CD4-positive, alpha-beta T cell treated with Interleukin-1 beta for 1 hour (primary cell): ENCODE data around the gene ADGRA3.
"Not testable (repeated sequence)": the region's sequence is repeated elsewhere in the genome, so short reads cannot be mapped to it uniquely, and the experiment has no call there.

Source experiments
- DNase-seq, 2 donors: peaks; one replicate each; pipeline ENCODE4 v3.0.0-alpha.2; 2020 to 2022

The ADGRA3 gene

DNA sequence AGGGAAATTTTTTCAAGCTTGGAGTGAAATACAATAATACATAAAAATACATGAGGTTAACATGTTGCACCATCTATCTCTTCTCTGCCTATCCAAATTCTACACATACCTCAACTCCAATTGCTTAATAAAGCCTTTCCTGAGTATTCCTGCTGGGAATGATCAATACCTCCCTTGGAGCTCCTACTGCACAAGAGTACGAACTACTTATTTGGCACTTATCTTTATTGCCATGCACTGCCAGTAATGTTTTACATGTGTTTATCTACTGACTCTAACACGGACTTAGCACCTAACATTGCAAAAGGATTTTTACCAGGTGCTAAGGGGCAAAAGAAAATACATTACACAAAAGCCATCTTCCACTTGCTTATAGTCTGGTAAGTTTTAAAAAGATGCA, 80.2 kb downstream of the ADGRA3 start:
- no peak for DNase-seq

- DNase-seq: no peak
These were observed 81.0 kb downstream of the ADGRA3 start for GRCh38 chr4:22434895-22435294.

DNA sequence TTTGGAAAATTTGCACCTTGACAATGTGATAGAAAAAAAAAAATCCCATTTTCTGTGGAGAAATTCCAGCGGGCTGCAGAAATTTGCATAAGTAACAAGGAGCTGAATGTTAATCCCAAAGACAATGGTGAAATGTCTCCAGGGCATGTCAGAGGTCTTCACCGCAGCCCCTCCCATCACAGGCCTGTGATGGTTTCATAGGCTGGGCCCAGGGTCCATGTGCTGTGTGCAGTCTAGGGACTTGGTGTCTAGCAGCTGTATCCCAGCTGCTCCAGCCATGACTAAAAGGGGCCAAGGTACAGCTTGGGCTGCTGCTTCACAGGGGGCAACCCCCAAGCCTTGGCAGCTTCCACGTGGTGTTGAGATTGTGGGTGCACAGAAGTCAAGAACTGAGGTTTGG, 85.2 kb downstream of the ADGRA3 start:
- no peak for DNase-seq

DNA sequence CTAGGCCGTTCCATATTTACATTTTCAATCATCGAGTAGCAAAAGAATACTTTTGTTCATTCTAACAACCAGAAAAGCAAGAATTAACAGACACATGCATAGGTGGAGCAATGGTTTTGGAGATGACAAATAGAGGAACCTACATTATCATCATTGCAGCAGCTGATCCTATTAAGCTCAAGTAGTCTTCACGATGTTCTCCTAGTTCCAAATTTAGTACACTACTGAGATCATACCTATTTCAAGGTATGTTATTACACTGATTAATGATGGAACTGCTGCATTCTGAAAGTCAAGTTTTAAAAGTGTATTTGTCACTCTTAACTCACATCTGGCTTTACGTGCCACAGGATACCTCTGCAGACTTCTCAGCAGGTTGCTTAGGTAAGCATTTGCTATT, 87.4 kb downstream of the ADGRA3 start:
- no peak for DNase-seq

DNA sequence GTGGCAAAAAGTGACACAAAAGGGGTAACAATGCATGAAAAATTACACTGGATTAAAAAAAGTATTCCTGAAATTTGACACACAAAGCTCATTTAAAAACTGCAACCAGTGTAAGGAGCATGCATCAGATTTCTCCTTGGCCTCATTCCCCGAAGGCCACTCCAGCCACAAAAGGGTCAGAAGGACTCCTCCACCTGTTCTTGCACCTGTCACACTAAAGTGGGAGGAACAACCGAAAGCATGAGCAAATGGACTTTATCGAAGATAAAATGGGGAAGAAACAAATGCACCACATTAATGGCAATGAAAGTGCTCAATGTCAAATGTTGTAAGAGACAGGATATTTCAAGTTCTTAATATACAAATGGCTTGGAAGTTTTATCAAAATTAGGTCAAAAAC, 88.2 kb downstream of the ADGRA3 start:
- DNase-seq: no peak

DNA sequence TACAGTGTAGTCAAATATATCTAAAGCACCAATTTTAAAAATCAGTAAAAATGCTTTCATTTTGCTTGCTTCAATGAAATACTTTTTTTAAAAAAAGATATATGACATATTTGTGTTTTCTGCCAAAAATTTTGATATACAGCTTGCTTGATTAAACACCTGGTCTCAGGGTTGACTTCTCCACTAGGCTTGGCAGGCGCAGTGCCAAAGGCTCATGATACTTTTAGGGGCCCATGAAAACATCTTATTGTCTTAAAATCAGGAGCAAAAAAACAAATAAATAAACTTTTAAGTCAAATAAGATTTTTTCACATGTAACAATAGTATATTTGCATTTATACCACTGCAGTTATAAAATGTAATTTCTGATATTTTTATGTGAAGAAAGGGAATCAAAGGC, 95.6 kb downstream of the ADGRA3 start:
- no peak for DNase-seq

DNA sequence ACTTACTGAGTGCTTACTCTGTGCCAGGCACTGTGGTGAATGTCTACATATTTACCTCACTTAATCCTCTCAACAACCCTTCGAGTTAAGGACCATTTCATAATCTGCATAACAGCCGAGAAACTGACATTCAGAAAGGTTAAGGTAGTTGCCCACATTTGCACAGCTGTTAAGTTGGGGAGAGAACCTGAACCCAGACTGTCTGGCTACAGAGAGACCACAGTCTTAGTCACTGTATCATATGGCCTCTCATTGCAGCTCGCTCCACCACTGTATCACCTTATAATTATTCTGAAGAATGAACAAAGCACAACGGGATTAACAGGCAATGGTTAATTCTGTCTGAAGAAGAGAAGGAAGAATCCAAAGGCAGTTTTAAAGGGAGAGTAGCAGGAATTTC, 98.5 kb downstream of the ADGRA3 start:
- DNase-seq: no peak

DNA sequence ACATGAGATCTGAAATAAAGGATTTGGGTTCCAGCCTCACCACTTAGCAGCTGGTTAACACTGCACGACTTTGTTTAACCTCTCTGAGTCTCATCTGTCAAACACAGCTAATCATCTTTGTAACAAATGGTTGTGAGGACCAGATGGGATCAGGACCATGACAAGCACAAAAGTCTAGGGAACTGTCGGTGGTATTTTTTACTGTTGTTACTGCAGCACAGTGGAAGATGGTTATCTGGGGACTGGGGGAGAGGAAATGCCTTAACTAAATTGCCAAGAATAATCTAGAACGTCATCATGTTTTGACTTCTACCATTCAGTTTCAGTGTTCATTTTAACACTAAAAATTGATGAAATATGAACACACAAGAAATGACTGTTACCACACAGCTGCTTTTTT, 99.5 kb downstream of the ADGRA3 start:
- no peak for DNase-seq

GRCh38 chr4:22414833-22415232, 101.0 kb downstream of the ADGRA3 start:
- no peak for DNase-seq

DNA sequence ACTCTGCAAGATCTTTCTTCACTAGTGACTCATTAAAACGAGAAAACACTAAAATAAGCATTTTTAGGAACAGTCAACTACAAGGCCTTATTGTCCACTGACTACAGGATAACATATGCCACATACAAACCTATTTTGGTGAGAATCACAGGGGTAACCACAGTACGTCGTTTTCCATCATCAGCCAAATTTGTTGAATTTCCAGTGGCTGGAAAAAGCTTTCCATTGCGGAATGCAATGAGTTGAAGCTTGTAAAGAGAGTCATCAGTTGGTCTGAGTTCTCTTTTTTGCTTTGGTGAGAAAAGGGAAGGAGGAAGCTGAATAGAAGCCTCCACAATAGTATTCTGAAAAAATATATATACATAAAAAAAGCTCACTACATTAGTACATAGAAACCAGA, 102.4 kb downstream of the ADGRA3 start:
- DNase-seq: no peak

DNA sequence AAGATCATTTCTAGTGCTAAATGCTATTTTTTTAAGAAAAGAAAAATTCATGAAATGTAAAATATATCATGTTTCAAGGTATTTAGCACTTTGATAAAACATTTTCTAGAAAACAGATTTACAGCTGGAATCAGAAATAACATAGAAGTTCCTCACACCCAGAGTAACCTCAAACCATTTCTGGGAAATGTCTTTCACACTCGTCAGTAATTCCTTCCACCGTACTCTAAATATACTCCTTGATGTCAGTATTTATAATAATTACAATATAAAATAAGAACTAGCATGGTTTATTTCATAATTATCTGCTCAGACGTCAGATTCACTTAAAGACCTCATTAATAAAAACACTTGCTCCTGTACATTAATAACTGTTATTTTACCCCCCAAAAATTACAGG, 103.9 kb downstream of the ADGRA3 start:
- DNase-seq: no peak

- no peak for DNase-seq
These were observed 105.1 kb downstream of the ADGRA3 start for GRCh38 chr4:22410645-22411247.

DNA sequence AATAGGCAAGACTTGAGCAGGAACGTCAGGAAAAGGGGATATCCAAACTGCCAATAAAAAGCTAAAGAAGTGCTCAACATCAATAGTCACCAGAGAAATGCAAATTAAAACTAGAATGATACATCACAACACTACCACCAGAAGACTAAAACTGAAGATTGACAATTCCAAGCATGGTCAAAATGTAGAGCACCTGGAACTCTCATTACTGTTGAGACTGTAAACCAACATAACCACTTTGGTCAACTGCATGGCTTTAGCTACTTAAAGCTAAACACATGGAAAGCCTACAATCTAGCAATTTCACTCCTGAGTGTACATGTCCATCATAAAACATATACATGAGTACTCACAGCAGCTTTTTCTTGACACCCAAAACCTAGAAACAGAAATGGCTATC, 107.4 kb downstream of the ADGRA3 start:
- DNase-seq: no peak

- DNase-seq: no peak
These were observed 108.5 kb downstream of the ADGRA3 start for GRCh38 chr4:22407361-22407760.

GRCh38 chr4:22398671-22399070, 117.2 kb downstream of the ADGRA3 start:
- no peak for DNase-seq

DNA sequence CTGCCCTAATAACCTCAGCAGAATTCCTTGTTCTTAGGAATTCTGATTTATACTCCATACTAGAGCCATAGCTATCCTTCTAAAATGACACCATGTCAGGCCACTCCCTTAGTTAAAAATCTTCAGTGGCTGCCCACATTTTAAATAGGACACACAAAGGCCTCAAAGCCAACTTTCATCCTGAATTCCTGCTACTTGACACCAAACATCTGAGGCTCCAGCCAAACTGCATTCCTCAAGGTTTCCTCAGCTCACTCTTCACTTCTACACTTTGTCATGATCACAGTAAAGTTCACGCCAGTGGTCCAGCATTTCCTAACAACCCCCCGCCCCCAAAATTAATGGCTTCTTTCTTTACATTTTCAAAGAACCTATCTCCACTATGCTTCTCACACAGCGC, 124.3 kb downstream of the ADGRA3 start:
- no peak for DNase-seq

DNA sequence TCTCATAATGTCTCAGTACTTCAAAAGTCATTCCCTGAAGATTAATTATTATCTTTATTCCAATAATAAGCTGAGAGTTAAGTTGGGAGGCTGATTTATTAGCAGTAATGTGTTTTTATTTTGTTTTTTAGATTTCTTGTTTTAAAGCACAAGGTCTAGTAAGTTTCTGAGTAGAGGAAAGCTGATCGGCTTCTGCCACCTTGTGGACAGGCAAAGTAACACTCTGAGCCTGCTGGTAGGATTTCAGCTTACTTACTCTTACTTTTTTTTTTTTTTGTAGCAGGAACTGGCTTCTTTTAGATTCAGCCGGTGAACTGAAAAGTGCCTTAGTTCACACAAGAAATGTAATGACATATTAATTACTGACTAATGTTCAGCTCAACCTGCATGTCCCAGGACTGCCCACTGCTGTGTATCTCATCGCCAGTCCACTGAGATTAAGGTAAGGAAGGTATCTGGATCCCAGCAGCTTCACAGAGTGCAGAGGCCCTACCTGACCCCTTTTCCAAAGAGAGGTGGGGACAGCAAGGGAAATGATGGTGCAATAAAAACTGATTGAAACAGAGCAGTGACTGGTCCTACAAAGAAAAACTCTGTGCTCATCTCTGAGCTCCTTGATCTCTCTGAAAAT, 126.5 kb downstream of the ADGRA3 start:
- DNase-seq: peak; percentile 27 to 28

DNA sequence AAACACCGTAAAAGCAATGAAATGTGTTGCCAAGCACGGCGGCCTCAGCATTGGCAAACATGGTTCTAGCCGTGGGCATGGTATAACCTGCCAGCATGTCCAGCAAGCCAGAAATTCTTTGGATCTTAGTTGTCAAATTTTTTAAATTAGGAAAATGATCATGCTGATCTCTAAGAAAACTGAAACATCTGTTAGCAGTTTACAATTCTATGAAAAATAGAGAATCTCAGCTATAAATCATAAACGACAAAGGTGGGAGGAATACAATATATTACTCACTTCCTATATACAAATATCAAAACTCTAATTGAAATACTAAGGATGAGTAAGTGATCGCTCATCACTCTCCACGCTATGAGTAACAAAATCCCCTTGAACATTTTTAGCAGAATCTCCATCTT, 130.3 kb downstream of the ADGRA3 start:
- DNase-seq: no peak

DNA sequence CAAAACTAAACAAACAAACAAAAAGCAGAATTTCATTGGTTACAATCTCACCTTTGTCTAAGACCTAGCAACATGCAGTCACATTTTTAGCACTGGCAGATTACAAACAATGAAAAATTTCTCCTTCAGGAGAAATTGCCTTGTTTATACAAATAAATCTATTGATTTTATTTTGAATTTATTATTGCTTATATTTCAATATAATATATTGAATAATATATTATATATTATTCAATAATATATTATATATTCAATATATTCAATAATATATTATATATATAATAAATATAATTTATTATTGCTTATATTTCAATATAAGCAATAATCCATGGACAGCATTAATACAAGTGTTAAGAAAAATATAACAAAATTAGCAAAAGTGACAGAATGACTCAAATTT, 131.7 kb downstream of the ADGRA3 start:
- no peak for DNase-seq

GRCh38 chr4:22382216-22382615, 133.7 kb downstream of the ADGRA3 start:
- DNase-seq: not testable (repeated sequence)

DNA sequence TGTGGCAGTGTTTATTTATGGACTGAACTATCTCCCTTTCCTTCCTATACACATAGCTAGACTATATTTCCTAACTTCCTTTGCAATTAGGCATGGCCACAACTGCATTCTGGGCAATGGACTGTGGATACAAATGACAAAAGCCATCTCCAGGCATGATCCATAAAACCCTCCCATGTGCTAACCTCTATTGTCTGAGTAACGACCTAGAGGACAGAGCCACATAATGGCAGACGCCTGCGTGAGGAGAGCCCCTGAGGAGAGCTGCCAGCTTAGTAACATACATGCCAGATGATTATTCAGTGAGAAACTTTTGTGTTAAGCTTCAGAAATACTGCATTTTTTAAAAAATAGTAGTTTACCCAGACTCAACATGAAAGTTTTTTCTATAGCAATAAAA, 142.9 kb downstream of the ADGRA3 start:
- DNase-seq: no peak

GRCh38 chr4:22369901-22370562, 145.8 kb downstream of the ADGRA3 start:
- no peak for DNase-seq

DNA sequence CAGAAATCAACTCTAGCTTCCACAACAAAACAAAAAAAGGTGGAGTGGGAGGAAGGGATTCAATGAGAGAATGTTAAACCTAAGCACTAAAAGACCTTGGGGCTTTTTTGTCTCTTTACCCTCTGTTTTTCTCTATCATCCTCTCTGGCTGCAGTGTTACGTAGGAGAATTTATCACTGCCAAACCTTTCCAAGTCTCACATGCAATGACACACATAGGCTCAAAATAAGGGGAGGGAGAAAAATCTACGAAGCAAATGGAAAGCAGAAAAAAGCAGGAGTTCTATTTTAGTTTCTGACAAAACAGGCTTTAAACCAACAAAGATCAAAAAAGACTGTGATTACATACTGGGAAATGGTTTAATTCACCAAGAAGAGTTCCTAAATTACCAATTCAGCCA, 152.1 kb downstream of the ADGRA3 start:
- DNase-seq: no peak

GRCh38 chr4:22363036-22363435, 152.8 kb downstream of the ADGRA3 start:
- DNase-seq: no peak
